ENCODE data around the gene CDK5RAP1.

CDK5RAP1 gene

DNA sequence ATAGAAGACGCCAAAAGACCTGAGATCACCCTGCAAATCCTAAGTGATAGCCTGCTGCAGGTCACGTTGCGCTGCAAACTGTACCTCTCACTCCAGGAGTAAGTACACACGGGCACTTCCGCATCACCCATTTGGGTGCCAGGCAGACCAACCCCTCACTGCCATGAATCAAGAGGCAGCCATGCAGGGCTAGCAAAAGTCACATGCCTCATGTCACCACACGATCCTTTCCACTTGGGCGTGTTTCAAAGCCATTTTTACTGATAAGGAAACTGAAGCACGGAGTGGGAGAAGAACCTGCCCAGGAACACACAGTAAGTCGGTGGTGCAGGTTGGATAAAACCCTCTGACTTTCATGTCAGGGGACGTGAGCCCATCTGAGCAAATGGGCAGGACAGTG is 81.3 kb downstream of the CDK5RAP1 start:
- no peak overlapping the region for H3K4me3 ChIP-seq (ENCODE audit: low read length)
- no peaks in the 10 kb centered on the region for H3K9me3 ChIP-seq (ENCODE audit: insufficient read depth, low read length)
- no peaks in the 10 kb centered on the region for H4K20me1 ChIP-seq (ENCODE audit: insufficient read depth, low read length)
- no peak overlapping the region for H3K9ac ChIP-seq (ENCODE audit: low read length)
- no peaks in the 10 kb centered on the region for H3K79me2 ChIP-seq (ENCODE audit: low read length)
- H3K36me3 ChIP-seq (replicated peaks; ENCODE audit: low read depth, low read length) = no peaks in the 10 kb centered on the region
- no peaks in the 10 kb centered on the region for H3K4me1 ChIP-seq (ENCODE audit: low read length)
- no peak overlapping the region for H3K27ac ChIP-seq (ENCODE audit: low read length)
- H2AFZ ChIP-seq (ENCODE audit: low read depth, low read length) = no peak overlapping the region
- peaks cover 15% of the 10 kb centered on the region for H3K27me3 ChIP-seq (ENCODE audit: low read depth, low read length)
- no peak for TF ChIP-seq CTCF (IDR thresholded peaks at IDR 0.05; ENCODE audit: low read depth, low read length)
- no peak for TF ChIP-seq EZH2phosphoT487 (IDR thresholded peaks at IDR 0.05; ENCODE audit: low read depth)
- H3K4me2 ChIP-seq (ENCODE audit: low read length) = no peak overlapping the region

GRCh38 chr20:33318096-33318429 is 83.3 kb downstream of the CDK5RAP1 start:
- H4K20me1 ChIP-seq (ENCODE audit: insufficient read depth, low read length) = no peaks in the 10 kb centered on the region
- H3K4me3 ChIP-seq (ENCODE audit: low read length) = no peak overlapping the region
- no peaks in the 10 kb centered on the region for H3K36me3 ChIP-seq (replicated peaks; ENCODE audit: low read depth, low read length)
- no peak overlapping the region for H3K9ac ChIP-seq (ENCODE audit: low read length)
- no peak overlapping the region for H2AFZ ChIP-seq (ENCODE audit: low read depth, low read length)
- H3K27ac ChIP-seq (ENCODE audit: low read length) = no peak overlapping the region
- H3K27me3 ChIP-seq (ENCODE audit: low read depth, low read length) = peaks cover 15% of the 10 kb centered on the region
- no peak for TF ChIP-seq CTCF (IDR thresholded peaks at IDR 0.05; ENCODE audit: low read depth, low read length)
- TF ChIP-seq EZH2phosphoT487 (IDR thresholded peaks at IDR 0.05; ENCODE audit: low read depth) = no peak
- H3K9me3 ChIP-seq (ENCODE audit: insufficient read depth, low read length) = no peaks in the 10 kb centered on the region
- H3K4me1 ChIP-seq (ENCODE audit: low read length) = no peaks in the 10 kb centered on the region
- no peaks in the 10 kb centered on the region for H3K79me2 ChIP-seq (ENCODE audit: low read length)
- H3K4me2 ChIP-seq (ENCODE audit: low read length) = no peak overlapping the region

DNA sequence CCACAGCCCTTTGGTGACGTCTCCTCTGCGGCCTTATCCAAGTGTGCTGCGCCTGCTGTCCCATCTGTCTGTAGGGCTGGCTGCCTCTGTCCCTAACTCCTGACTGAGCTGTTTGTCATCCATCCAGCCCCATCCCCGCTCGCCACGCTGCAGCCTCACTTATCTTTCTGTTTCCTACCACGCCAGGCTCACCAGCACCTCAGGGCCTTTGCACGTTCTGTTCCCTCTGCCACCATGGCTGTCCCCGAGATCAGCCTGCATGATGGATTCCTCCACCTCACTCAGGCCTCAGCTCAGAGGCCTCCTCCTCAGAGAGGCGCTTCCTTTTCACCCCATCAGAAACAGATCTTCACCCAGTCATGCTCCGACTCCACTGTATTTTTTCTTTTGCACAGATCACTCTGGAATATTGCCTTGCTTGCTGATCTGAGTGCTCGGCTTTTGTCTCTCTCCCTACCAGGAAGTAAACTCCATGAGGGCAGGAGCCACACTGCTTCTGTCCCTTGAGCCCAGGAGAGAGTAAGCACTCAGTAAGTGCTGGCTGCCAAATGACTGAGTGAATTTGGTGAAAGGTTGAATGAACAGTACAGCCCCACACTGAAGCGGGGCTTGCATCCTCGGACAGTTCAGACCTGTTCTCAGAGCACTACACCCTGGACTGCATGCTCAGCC is 83.8 kb downstream of the CDK5RAP1 start:
- H3K4me2 ChIP-seq (ENCODE audit: low read length) = no peak overlapping the region
- no peaks in the 10 kb centered on the region for H4K20me1 ChIP-seq (ENCODE audit: insufficient read depth, low read length)
- H3K9ac ChIP-seq (ENCODE audit: low read length) = no peak overlapping the region
- peaks cover 15% of the 10 kb centered on the region for H3K27me3 ChIP-seq (ENCODE audit: low read depth, low read length)
- H3K4me3 ChIP-seq (ENCODE audit: low read length) = no peak overlapping the region
- H3K79me2 ChIP-seq (ENCODE audit: low read length) = no peaks in the 10 kb centered on the region
- H2AFZ ChIP-seq (ENCODE audit: low read depth, low read length) = no peak overlapping the region
- H3K4me1 ChIP-seq (ENCODE audit: low read length) = no peaks in the 10 kb centered on the region
- no peaks in the 10 kb centered on the region for H3K9me3 ChIP-seq (ENCODE audit: insufficient read depth, low read length)
- H3K27ac ChIP-seq (ENCODE audit: low read length) = no peak overlapping the region
- TF ChIP-seq EZH2phosphoT487 (IDR thresholded peaks at IDR 0.05; ENCODE audit: low read depth) (no peak), CTCF (IDR thresholded peaks at IDR 0.05; ENCODE audit: low read depth, low read length) (no peak)
- no peaks in the 10 kb centered on the region for H3K36me3 ChIP-seq (replicated peaks; ENCODE audit: low read depth, low read length)

GRCh38 chr20:33316958-33317357 is 84.4 kb downstream of the CDK5RAP1 start:
- H3K4me2 ChIP-seq (ENCODE audit: low read length) = no peak overlapping the region
- H3K4me1 ChIP-seq (ENCODE audit: low read length) = no peaks in the 10 kb centered on the region
- no peaks in the 10 kb centered on the region for H3K9me3 ChIP-seq (ENCODE audit: insufficient read depth, low read length)
- no peak overlapping the region for H3K4me3 ChIP-seq (ENCODE audit: low read length)
- H3K36me3 ChIP-seq (replicated peaks; ENCODE audit: low read depth, low read length) = no peaks in the 10 kb centered on the region
- H3K27me3 ChIP-seq (ENCODE audit: low read depth, low read length) = peaks cover 16% of the 10 kb centered on the region
- TF ChIP-seq CTCF (IDR thresholded peaks at IDR 0.05; ENCODE audit: low read depth, low read length) (no peak), EZH2phosphoT487 (IDR thresholded peaks at IDR 0.05; ENCODE audit: low read depth) (no peak)
- H3K27ac ChIP-seq (ENCODE audit: low read length) = no peak overlapping the region
- no peaks in the 10 kb centered on the region for H3K79me2 ChIP-seq (ENCODE audit: low read length)
- H2AFZ ChIP-seq (ENCODE audit: low read depth, low read length) = no peak overlapping the region
- no peak overlapping the region for H3K9ac ChIP-seq (ENCODE audit: low read length)
- no peaks in the 10 kb centered on the region for H4K20me1 ChIP-seq (ENCODE audit: insufficient read depth, low read length)

All from OCI-LY3 (cell line).